Activated naive CD8-positive, alpha-beta T cell treated with anti-CD3 and anti-CD28 coated beads, Interleukin-2, amount 50 U/mL, for 24 hours (primary cell): ENCODE data around the gene PLCH1.
"Not testable (repeated sequence)": the region's sequence is repeated elsewhere in the genome, so short reads cannot be mapped to it uniquely, and the experiment has no call there.

Experiments used
- ATAC-seq: fragments of 150-1000 bp; cut with Tn5 transposase; one replicate; pipeline ENCODE4 v1.10.0; 2021
- DNase-seq: peaks from one replicate; pipeline ENCODE4 v3.0.0; 2021
- H3K27ac Mint-ChIP-seq: one replicate; pipeline ENCODE4 v1.8.0; 2021; ENCODE audit warnings: mild to moderate bottlenecking, mixed read lengths
- H3K27me3 Mint-ChIP-seq: one replicate; pipeline ENCODE4 v1.8.0; 2021; ENCODE audit warnings: mixed read lengths
- H3K36me3 Mint-ChIP-seq: one replicate; pipeline ENCODE4 v1.8.0; 2021; ENCODE audit warnings: low read depth, mixed read lengths
- H3K4me1 Mint-ChIP-seq: one replicate; pipeline ENCODE4 v1.8.0; 2021; ENCODE audit warnings: mixed read lengths
- H3K4me3 Mint-ChIP-seq: one replicate; pipeline ENCODE4 v1.8.0; 2021; ENCODE audit warnings: mild to moderate bottlenecking, moderate library complexity, mixed read lengths
- H3K9me3 Mint-ChIP-seq: one replicate; pipeline ENCODE4 v1.8.0; 2021; ENCODE audit warnings: mixed read lengths

PLCH1 gene

GRCh38 chr3:155651489-155652218, 93.2 kb downstream of the PLCH1 start:
- H3K27me3 Mint-ChIP-seq = no peaks in the 10 kb centered on the region
- no peak overlapping the region for H3K27ac Mint-ChIP-seq
- no peaks in the 10 kb centered on the region for H3K36me3 Mint-ChIP-seq
- H3K9me3 Mint-ChIP-seq = no peaks in the 10 kb centered on the region
- H3K4me1 Mint-ChIP-seq = no peaks in the 10 kb centered on the region
- DNase-seq (no peak), ATAC-seq (no peak)
- H3K4me3 Mint-ChIP-seq = no peak overlapping the region

- no peaks in the 10 kb centered on the region for H3K9me3 Mint-ChIP-seq
- no peaks in the 10 kb centered on the region for H3K4me1 Mint-ChIP-seq
- ATAC-seq = no peak
- H3K4me3 Mint-ChIP-seq = no peak overlapping the region
- H3K27me3 Mint-ChIP-seq = no peaks in the 10 kb centered on the region
- no peak for DNase-seq
- no peaks in the 10 kb centered on the region for H3K36me3 Mint-ChIP-seq
- H3K27ac Mint-ChIP-seq = no peak overlapping the region
Observed at GRCh38 chr3:155648013-155648591, 96.8 kb downstream of the PLCH1 start.

- Mint-ChIP-seq H3K4me3 (no peak overlapping the region), H3K27ac (no peak overlapping the region), H3K9me3 (no peaks in the 10 kb centered on the region), H3K36me3 (no peaks in the 10 kb centered on the region), H3K27me3 (no peaks in the 10 kb centered on the region), H3K4me1 (no peaks in the 10 kb centered on the region)
- no peak for DNase-seq
- no peak for ATAC-seq
Observed at GRCh38 chr3:155647206-155647605, 97.7 kb downstream of the PLCH1 start.

- no peaks in the 10 kb centered on the region for H3K4me1 Mint-ChIP-seq
- no peaks in the 10 kb centered on the region for H3K9me3 Mint-ChIP-seq
- DNase-seq (no peak), ATAC-seq (no peak)
- no peak overlapping the region for H3K27ac Mint-ChIP-seq
- H3K4me3 Mint-ChIP-seq = no peak overlapping the region
- no peaks in the 10 kb centered on the region for H3K36me3 Mint-ChIP-seq
- H3K27me3 Mint-ChIP-seq = no peaks in the 10 kb centered on the region
Observed at GRCh38 chr3:155646669-155647068, 98.2 kb downstream of the PLCH1 start.

GRCh38 chr3:155646128-155646527, 98.7 kb downstream of the PLCH1 start:
- H3K9me3 Mint-ChIP-seq = no peaks in the 10 kb centered on the region
- DNase-seq (no peak), ATAC-seq (no peak)
- H3K4me1 Mint-ChIP-seq = no peaks in the 10 kb centered on the region
- H3K36me3 Mint-ChIP-seq = no peaks in the 10 kb centered on the region
- no peak overlapping the region for H3K4me3 Mint-ChIP-seq
- no peak overlapping the region for H3K27ac Mint-ChIP-seq
- H3K27me3 Mint-ChIP-seq = no peaks in the 10 kb centered on the region

- no peaks in the 10 kb centered on the region for H3K27me3 Mint-ChIP-seq
- no peaks in the 10 kb centered on the region for H3K36me3 Mint-ChIP-seq
- no peak for ATAC-seq
- H3K4me3 Mint-ChIP-seq = no peak overlapping the region
- H3K27ac Mint-ChIP-seq = no peak overlapping the region
- no peak for DNase-seq
- no peaks in the 10 kb centered on the region for H3K4me1 Mint-ChIP-seq
- H3K9me3 Mint-ChIP-seq = no peaks in the 10 kb centered on the region
Observed at GRCh38 chr3:155643581-155644165, 101.2 kb downstream of the PLCH1 start.

- H3K4me3 Mint-ChIP-seq = no peak overlapping the region
- no peak for ATAC-seq
- no peaks in the 10 kb centered on the region for H3K4me1 Mint-ChIP-seq
- no peak overlapping the region for H3K27ac Mint-ChIP-seq
- no peaks in the 10 kb centered on the region for H3K9me3 Mint-ChIP-seq
- no peaks in the 10 kb centered on the region for H3K36me3 Mint-ChIP-seq
- DNase-seq = no peak
- H3K27me3 Mint-ChIP-seq = no peaks in the 10 kb centered on the region
Observed at GRCh38 chr3:155641956-155642355, 102.9 kb downstream of the PLCH1 start.

GRCh38 chr3:155640098-155640497, 104.8 kb downstream of the PLCH1 start:
- Mint-ChIP-seq H3K36me3 (no peaks in the 10 kb centered on the region), H3K27ac (no peak overlapping the region), H3K9me3 (no peaks in the 10 kb centered on the region), H3K4me1 (no peaks in the 10 kb centered on the region), H3K4me3 (no peak overlapping the region), H3K27me3 (no peaks in the 10 kb centered on the region)
- ATAC-seq = no peak
- no peak for DNase-seq

- H3K4me3 Mint-ChIP-seq = no peak overlapping the region
- H3K36me3 Mint-ChIP-seq = no peaks in the 10 kb centered on the region
- ATAC-seq = no peak
- no peak overlapping the region for H3K27ac Mint-ChIP-seq
- no peaks in the 10 kb centered on the region for H3K27me3 Mint-ChIP-seq
- no peaks in the 10 kb centered on the region for H3K4me1 Mint-ChIP-seq
- H3K9me3 Mint-ChIP-seq = no peaks in the 10 kb centered on the region
- DNase-seq = no peak
Observed at GRCh38 chr3:155639462-155640055, 105.3 kb downstream of the PLCH1 start.

GRCh38 chr3:155638461-155638860, 106.4 kb downstream of the PLCH1 start:
- H3K27me3 Mint-ChIP-seq, H3K4me3 Mint-ChIP-seq, H3K27ac Mint-ChIP-seq, DNase-seq, H3K36me3 Mint-ChIP-seq, H3K9me3 Mint-ChIP-seq, ATAC-seq, H3K4me1 Mint-ChIP-seq: not testable (repeated sequence)

GRCh38 chr3:155637567-155637966, 107.3 kb downstream of the PLCH1 start:
- Mint-ChIP-seq H3K9me3 (no peaks in the 10 kb centered on the region), H3K36me3 (no peaks in the 10 kb centered on the region), H3K4me1 (no peaks in the 10 kb centered on the region), H3K27me3 (no peaks in the 10 kb centered on the region), H3K4me3 (no peak overlapping the region), H3K27ac (no peak overlapping the region)
- ATAC-seq (no peak), DNase-seq (no peak)

- no peaks in the 10 kb centered on the region for H3K27me3 Mint-ChIP-seq
- H3K9me3 Mint-ChIP-seq = no peaks in the 10 kb centered on the region
- no peaks in the 10 kb centered on the region for H3K36me3 Mint-ChIP-seq
- ATAC-seq = no peak
- no peak overlapping the region for H3K4me3 Mint-ChIP-seq
- no peaks in the 10 kb centered on the region for H3K4me1 Mint-ChIP-seq
- DNase-seq = no peak
- H3K27ac Mint-ChIP-seq = no peak overlapping the region
Observed at GRCh38 chr3:155635056-155635455, 109.8 kb downstream of the PLCH1 start.

GRCh38 chr3:155634121-155634719, 110.7 kb downstream of the PLCH1 start:
- Mint-ChIP-seq H3K36me3 (no peaks in the 10 kb centered on the region), H3K4me1 (no peaks in the 10 kb centered on the region), H3K4me3 (no peak overlapping the region), H3K9me3 (no peaks in the 10 kb centered on the region), H3K27ac (no peak overlapping the region), H3K27me3 (no peaks in the 10 kb centered on the region)
- DNase-seq (no peak), ATAC-seq (no peak)

GRCh38 chr3:155631323-155632019, 113.4 kb downstream of the PLCH1 start:
- DNase-seq = no peak
- H3K9me3 Mint-ChIP-seq = no peaks in the 10 kb centered on the region

More at GRCh38 chr3:155631323-155632019, 113.4 kb downstream of the PLCH1 start:
- Mint-ChIP-seq H3K36me3 (no peaks in the 10 kb centered on the region), H3K27ac (no peak overlapping the region), H3K27me3 (no peaks in the 10 kb centered on the region), H3K4me1 (no peaks in the 10 kb centered on the region), H3K4me3 (no peak overlapping the region)
- ATAC-seq = no peak
